NCI-H748 (cell line): Measurements from ENCODE around the gene RABGAP1L.
"Not testable (repeated sequence)": the region's sequence is repeated elsewhere in the genome, so short reads cannot be mapped to it uniquely, and the experiment has no call there.

Source experiments
- DNase-seq: peaks from one replicate; lab custom pipeline; 2025; ENCODE audit not compliant: unreplicated experiment; lab: John Stamatoyannopoulos, UW

The RABGAP1L gene

GRCh38 chr1:174286042-174286441 is 126.7 kb downstream of the RABGAP1L start:
- DNase-seq, result no peak

DNA sequence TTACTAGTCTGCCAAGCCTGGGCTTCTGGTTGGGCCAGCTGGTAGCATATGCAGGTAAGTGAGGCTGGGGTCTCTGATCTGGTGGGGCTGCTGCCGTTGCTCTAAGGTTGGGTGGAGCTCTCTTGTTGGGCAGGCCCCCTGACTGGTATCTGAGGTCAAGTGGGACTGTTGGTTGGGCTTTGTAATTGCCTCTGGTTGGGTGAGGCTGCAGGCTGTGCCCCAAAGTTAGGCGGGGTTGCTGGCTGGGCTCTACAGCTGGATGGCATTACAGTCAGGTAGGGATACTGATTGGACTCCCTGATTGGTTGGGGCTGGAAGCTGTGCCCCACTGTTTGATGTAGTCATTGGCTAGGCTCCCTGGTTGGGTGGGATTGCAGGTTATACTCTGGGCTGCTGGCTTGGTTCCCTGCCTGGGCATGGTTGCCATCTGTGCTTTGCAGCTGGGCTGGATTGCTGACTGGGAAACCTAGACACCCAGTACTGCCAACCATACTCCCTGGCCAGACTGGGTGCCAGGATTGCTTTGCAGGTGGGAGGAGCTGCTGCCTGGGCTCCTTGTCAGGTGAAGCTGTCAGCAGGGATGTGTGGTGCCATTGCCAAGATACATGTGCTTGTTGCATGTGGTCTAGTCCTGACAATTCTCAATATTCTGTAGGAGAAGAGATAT is 130.5 kb downstream of the RABGAP1L start:
- DNase-seq, result no peak

- no peak for DNase-seq
These were observed 131.7 kb downstream of the RABGAP1L start for GRCh38 chr1:174291059-174291458.

DNA sequence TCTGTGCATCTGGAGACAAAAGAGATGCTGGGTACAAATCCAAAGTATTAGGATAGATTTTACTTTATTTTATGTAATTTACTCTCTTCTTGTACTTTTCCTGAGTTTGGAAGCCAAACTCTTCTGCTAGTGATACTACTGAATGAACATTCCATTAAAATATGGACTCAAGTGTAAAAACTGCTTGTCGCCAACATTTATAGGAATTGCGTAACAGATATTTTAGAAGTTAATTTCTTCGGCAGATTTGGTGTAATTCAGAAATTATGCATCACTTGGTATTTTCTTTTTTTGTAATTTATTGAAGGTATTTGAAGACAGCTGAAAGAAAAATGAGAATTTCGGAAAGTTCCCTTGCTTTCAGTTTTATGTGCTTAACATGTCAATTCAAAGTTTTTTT is 137.0 kb downstream of the RABGAP1L start:
- no peak for DNase-seq

GRCh38 chr1:174297351-174297750 is 138.0 kb downstream of the RABGAP1L start:
- no peak for DNase-seq

GRCh38 chr1:174301295-174302077 is 142.2 kb downstream of the RABGAP1L start:
- DNase-seq, result no peak

GRCh38 chr1:174308604-174309003 is 149.3 kb downstream of the RABGAP1L start:
- DNase-seq, result no peak

- no peak for DNase-seq
These were observed 150.2 kb downstream of the RABGAP1L start for GRCh38 chr1:174309490-174309889.

- no peak for DNase-seq
These were observed 155.1 kb downstream of the RABGAP1L start for GRCh38 chr1:174314433-174314832.

DNA sequence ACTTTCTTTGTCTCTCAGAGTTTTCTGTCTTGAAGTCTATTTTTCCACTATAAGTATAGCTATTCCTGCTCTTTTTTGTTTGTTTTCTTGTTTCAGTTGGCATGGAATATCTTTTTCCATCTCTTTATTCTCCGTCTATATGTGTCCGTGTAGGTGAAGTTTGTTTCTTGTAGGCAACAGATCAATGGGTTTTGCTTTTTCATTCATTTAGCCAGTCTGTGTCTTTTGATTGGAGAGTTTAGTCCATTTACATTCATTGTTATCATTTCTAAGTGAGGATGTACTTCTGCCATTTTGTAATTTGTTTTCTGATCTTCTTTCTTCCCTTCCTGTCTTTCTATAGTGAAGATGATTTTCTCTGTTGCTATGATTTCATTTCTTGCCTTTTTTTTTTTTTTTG is 155.9 kb downstream of the RABGAP1L start:
- DNase-seq, result no peak

- not testable (repeated sequence) for DNase-seq
These were observed 161.6 kb downstream of the RABGAP1L start for GRCh38 chr1:174320897-174321296.

DNA sequence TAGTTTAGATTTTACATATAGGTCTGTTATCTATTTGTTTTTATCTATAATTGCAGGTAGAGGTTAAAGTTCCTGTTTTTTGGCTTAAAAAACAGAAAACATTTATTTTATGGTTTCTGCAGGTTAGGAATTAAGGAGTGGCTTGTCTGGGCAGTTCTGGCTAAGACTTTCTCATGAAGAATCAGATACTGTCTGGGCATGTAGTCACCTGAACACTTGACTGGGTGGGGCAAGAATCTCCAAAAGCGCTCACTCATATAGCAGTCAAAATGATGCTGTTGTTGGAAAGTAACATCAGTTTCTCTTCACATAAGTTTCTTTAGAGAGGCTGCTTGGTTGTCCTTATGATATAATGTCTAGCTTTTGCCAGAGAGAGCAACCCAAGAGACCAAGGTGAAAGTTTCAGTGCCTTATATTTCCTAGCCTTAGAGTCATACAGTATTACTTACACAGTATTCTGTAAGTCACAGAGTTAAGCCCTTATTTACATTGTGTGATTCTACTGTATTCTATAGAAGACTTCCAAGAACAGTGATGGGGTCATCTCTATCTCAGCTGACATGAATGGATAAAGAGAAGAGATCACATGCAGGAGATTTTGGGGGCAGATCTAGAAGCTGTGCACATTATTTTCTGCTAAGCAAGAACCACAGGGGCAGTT is 163.0 kb downstream of the RABGAP1L start:
- no peak for DNase-seq

DNA sequence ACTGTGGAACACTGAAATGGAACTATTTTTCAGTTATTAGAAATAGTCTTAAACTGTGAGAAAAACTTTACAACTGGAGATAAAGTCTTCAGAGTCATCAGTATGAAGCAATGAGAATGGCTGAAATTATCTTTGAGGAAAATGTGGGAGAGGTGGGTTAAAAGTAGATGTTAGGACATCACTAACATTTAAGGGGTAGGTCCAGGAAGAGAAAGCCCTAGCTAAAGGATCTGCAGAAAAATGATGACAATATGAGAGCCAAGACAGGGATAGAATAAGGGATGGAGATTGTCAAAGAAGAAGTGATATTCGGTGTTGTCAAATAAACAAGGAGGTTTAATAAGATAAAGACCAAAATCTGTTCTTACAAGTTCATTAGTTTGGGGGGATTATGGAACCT is 165.2 kb downstream of the RABGAP1L start:
- no peak for DNase-seq

GRCh38 chr1:174324939-174325338 is 165.6 kb downstream of the RABGAP1L start:
- no peak for DNase-seq

GRCh38 chr1:174326278-174326677 is 167.0 kb downstream of the RABGAP1L start:
- DNase-seq, result no peak

DNA sequence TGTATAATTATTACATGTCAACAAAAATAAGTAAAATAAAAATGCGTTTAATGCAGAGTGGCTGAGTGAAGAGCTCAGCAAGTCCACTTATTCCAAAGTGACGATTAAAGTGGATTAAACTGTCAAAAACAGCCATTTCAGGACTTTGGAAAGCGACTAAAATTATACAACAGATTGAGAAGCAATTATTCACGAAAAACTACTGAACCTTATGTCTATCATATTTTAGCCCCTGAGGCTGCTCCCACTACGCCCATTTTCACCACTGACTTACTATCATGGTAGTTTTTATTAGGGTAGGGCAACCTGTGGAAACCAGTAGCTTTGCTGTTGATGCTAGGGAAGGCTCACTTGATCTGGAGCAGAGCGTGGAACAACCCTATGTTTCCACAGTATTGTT is 174.1 kb downstream of the RABGAP1L start:
- DNase-seq, result no peak

- no peak for DNase-seq
These were observed 177.8 kb downstream of the RABGAP1L start for GRCh38 chr1:174337000-174337681.

- not testable (repeated sequence) for DNase-seq
These were observed 181.1 kb downstream of the RABGAP1L start for GRCh38 chr1:174340404-174340803.

- no peak for DNase-seq
These were observed 184.8 kb downstream of the RABGAP1L start for GRCh38 chr1:174344162-174344561.

- DNase-seq, result no peak
These were observed 192.8 kb downstream of the RABGAP1L start for GRCh38 chr1:174352117-174352516.

DNA sequence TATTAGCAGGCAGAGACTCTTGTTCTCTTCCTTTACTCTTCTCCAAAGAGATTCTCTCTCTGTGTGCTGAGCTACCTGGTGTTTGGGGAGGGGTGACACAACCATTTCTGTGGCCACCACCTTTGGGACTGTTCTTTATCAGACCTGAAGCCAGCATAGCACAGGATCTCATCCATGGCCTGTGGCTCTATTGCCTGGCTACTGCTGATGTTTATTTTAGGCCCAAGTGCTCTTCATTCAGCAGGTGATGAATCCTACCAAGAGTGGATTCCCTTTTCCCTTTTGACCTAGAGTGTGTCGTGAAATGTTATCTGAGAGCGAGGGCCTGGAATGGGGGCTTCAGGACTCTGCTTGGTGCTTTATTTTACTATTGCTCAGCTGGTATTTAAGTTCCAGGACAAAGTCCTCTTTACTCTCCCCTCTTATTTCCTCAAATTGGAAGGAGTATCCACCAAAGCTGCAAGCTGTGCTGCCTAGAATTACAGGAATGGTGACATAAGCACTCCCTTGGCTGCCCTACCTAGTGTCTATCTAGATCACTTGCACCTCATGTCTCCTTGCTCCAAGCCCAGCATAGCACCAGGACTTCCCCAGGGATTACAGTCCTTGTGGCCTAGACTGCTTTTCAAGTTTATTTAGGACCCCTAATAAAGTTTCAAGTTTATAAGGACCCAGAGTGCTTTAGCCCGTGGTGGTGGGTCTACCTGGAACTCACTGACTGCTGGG is 193.7 kb downstream of the RABGAP1L start:
- DNase-seq, result no peak
